GM18498 (cell line): ENCODE results near the gene SNX8.

Experiments
- ATAC-seq: cut with Tn5 transposase; IDR thresholded peaks from one replicate; pipeline ENCODE4 v1.9.1; 2021; ENCODE audit warnings: mild to moderate bottlenecking, moderate library complexity; ENCODE audit not compliant: unreplicated experiment

SNX8 gene

DNA sequence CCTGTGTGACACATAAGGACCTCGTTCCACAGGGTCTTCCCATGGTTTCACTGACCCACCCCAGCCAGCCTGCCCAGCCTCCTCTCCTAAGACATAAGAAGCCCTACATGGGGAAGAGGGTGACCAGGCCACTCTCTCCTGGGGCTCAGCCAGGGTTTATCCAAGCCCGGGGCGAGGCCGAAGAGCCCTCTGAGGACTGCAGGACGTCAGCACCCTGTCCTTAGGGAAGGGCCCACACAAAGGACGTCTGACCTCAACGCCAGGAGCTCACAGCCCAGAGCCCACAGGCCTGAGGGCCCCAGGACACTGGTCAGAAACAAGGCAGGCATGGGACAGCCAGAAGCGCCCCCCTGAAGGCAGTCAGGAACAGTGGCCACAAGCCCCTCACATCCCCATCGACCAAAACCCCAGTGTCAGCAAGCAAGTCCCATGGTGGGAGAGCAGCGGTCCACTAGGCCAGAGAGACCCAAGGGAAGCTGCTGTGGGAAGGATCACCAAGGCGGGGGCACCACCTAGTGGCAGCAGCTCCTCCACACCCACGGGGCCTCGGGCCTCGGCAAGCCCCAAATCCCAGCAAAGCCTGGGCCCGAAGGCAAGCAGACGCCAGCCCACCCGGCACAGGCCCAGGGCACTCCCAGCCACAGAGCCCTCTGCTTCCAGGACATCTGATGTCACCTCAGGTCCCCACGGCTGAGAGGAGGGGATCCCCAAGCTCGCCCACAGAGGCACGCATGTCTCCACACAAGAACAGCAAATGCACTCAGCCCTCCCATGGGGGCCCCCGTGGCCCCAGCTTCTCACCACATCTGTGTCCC is 104.9 kb downstream of the SNX8 start:
- ATAC-seq, result no peak

- ATAC-seq, result no peak
These were observed 105.5 kb downstream of the SNX8 start for GRCh38 chr7:2208712-2209111.

DNA sequence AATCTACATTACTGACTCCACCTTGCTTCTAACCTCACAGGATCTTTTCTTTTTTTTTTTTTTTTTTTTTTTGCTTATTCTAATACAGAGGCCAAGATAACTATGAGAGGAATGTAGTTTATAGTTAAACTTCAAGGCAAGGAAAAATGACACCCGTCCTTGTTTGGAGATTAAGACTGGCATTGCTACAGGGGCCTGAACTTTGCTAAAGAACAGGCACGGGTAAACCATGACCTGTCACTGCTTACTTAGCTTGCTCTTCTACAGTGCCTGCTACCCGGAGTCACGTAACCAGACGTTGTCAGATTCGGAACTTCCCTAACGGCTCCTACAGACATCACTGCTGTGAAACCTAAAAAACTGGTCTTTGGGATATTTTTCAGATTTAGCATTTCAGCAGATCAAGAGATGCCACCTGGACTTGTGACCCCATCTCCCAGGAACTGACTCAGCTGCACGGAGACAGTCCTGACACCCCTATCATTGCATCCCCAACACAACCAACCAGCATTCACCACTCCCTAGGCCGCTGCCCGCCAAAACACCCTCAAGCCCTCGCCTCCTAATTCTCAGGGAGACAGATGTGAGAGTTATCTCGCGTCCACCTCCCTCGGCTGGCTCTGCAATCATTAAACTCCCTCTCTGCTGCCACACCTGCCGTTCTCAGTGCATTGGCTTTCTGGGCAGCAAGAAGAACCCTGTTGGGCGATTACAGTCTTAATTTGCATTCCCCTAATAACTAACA is 109.0 kb downstream of the SNX8 start:
- ATAC-seq, result no peak

- ATAC-seq, result no peak
These were observed 109.8 kb downstream of the SNX8 start for GRCh38 chr7:2204446-2204845.

- no peak for ATAC-seq
These were observed 110.4 kb downstream of the SNX8 start for GRCh38 chr7:2203766-2204300.

GRCh38 chr7:2202901-2203765 is 111.1 kb downstream of the SNX8 start:
- ATAC-seq, result no peak

DNA sequence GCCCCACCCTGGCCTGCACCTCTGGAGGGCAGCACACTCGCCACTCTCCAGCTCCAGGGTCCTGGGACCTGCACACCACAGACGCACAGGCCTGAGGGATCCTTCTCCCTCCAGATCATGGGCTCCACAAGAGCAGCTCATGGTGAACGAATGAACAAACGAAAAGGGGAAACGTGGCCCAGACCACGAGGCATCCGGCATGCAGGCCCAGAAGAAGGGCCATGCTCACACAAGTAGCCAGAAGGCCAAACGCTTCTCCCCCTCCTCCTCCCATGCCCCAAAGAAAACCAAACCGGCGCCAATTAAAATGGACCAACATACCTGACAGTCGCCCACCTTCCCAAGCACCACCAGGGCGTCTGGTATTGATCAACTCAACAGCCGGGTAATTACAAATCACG is 111.9 kb downstream of the SNX8 start:
- ATAC-seq, result no peak
